22Rv1 (cell line): Measurements from ENCODE around the gene SPECC1.

Experiments used
- CTCF ChIP-seq: fragments of 450-650 bp; IDR thresholded peaks from 2 replicates; pipeline ENCODE4 v1.5.1; 2017; ENCODE audit warnings: mild to moderate bottlenecking
- ZFX ChIP-seq: fragments of 450-650 bp; IDR thresholded peaks from 2 replicates; pipeline ENCODE4 v1.6.1; 2017; ENCODE audit warnings: antibody characterized with exemption, borderline replicate concordance

DNA sequence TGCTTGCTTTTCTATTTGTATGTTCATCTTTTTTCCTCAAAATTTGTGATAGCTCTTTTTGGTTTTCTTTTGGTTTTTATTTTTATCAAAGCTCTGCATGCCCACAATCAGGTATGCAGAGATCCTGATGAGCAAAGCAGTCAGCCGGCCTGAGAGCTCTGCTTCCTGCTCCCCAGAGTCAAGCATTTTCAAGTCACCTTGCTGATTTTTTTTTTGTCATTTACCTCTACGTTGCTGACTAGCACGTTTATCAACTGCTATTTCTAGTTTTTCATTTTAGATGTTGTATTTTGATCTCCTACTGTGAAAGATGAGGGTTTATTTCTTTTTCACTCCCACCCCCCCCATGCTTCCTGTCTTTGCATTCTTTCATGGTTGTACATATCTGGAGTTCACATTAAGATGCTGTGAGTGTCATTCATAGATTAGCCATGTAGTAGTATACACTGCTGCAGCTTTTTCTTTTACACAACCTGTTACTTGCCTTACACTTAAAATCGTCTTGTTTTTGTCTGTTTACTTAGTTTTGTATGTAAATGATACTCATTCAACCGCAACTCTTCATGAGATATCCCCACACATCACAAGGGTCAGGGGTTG, 262.0 kb downstream of the SPECC1 start:
- TF ChIP-seq CTCF (no peak), ZFX (no peak)
